H9 (cell line): ENCODE data around the gene DIS3L2. TPM values are rescaled to one million over a fixed set of nuclear protein-coding genes. Genes with fewer than 3 reads are reported as not detected.

ENCODE experiments used
- DNase-seq: peaks from one replicate; pipeline ENCODE4 v3.0.0-alpha.2; 2017
- H2AFZ ChIP-seq: one replicate; pipeline ENCODE4 v1.6.1; 2013; ENCODE audit warnings: mild to moderate bottlenecking, low read length, control low read depth, moderate library complexity
- H2AK5ac ChIP-seq: 2 replicates; pipeline ENCODE4 v1.6.1; 2013; ENCODE audit warnings: low read length, control low read depth, mixed read lengths; ENCODE audit not compliant: insufficient read length
- H2BK120ac ChIP-seq: one replicate; pipeline ENCODE4 v1.6.1; 2013; ENCODE audit warnings: low read depth, mild to moderate bottlenecking, low read length, control low read depth, inconsistent platforms; ENCODE audit not compliant: poor library complexity, severe bottlenecking
- H2BK12ac ChIP-seq: 2 replicates; pipeline ENCODE4 v1.6.1; 2013; ENCODE audit warnings: low read length, control low read depth, mixed read lengths, low read depth; ENCODE audit not compliant: insufficient read length
- H2BK15ac ChIP-seq: 2 replicates; pipeline ENCODE4 v1.6.1; 2013; ENCODE audit warnings: low read depth, low read length, control low read depth
- H2BK20ac ChIP-seq: one replicate; pipeline ENCODE4 v1.6.1; 2013; ENCODE audit warnings: low read depth, mild to moderate bottlenecking, low read length, control low read depth, inconsistent platforms; ENCODE audit not compliant: poor library complexity, severe bottlenecking
- H2BK5ac ChIP-seq: 2 replicates; pipeline ENCODE4 v1.6.1; 2013; ENCODE audit warnings: low read length, control low read depth, mixed read lengths; ENCODE audit not compliant: insufficient read length
- H3K14ac ChIP-seq: 2 replicates; pipeline ENCODE4 v1.6.1; 2013; ENCODE audit warnings: low read length, control low read depth; ENCODE audit not compliant: insufficient read depth
- H3K18ac ChIP-seq: 2 replicates; pipeline ENCODE4 v1.6.1; 2013; ENCODE audit warnings: low read depth, mild to moderate bottlenecking, mixed read lengths, low read length, control low read depth; ENCODE audit not compliant: insufficient read length
- H3K23ac ChIP-seq: 2 replicates; pipeline ENCODE4 v1.6.1; 2013; ENCODE audit warnings: low read length, control low read depth, mixed read lengths, low read depth; ENCODE audit not compliant: insufficient read length
- H3K23me2 ChIP-seq: 2 replicates; pipeline ENCODE4 v1.6.1; 2013; ENCODE audit warnings: low read depth, mild to moderate bottlenecking, mixed read lengths, low read length, control low read depth; ENCODE audit not compliant: insufficient read length, poor library complexity, severe bottlenecking
- H3K27ac ChIP-seq: 2 replicates; pipeline ENCODE4 v1.5.1; 2013; ENCODE audit warnings: low read length, control low read depth, mixed read lengths, low read depth; ENCODE audit not compliant: insufficient read length
- H3K27me3 ChIP-seq: 2 replicates; pipeline ENCODE4 v1.6.1; 2013; ENCODE audit warnings: low read length, control low read depth, inconsistent platforms; ENCODE audit not compliant: insufficient read depth
- H3K4ac ChIP-seq: 2 replicates; pipeline ENCODE4 v1.6.1; 2013; ENCODE audit warnings: low read depth, mild to moderate bottlenecking, control low read depth, inconsistent platforms, low read length, moderate library complexity
- H3K4me1 ChIP-seq: 2 replicates; pipeline ENCODE4 v1.6.1; 2013; ENCODE audit warnings: low read length, control low read depth, inconsistent platforms; ENCODE audit not compliant: insufficient read depth
- H3K4me2 ChIP-seq: 2 replicates; pipeline ENCODE4 v1.6.1; 2013; ENCODE audit warnings: low read length, control low read depth, mixed read lengths; ENCODE audit not compliant: insufficient read length, insufficient read depth
- H3K56ac ChIP-seq: 2 replicates; pipeline ENCODE4 v1.6.1; 2013; ENCODE audit warnings: low read depth, mild to moderate bottlenecking, mixed read lengths, low read length, control low read depth; ENCODE audit not compliant: insufficient read length
- H3K79me1 ChIP-seq: 2 replicates; pipeline ENCODE4 v1.6.1; 2013; ENCODE audit warnings: low read depth, mild to moderate bottlenecking, moderate library complexity, low read length, control low read depth, inconsistent platforms; ENCODE audit not compliant: insufficient read depth, poor library complexity, severe bottlenecking
- H3K79me2 ChIP-seq: 2 replicates; pipeline ENCODE4 v1.6.1; 2013; ENCODE audit warnings: low read length, control low read depth, inconsistent platforms; ENCODE audit not compliant: insufficient read depth
- H3K9ac ChIP-seq: 2 replicates; pipeline ENCODE4 v1.6.1; 2013; ENCODE audit warnings: low read length, control low read depth, mixed read lengths; ENCODE audit not compliant: insufficient read length; ENCODE audit errors: extremely low read depth
- H3K9me3 ChIP-seq: one replicate; pipeline ENCODE4 v1.6.1; 2013; ENCODE audit warnings: low read depth, low read length, inconsistent platforms; ENCODE audit not compliant: control insufficient read depth
- H3T11ph ChIP-seq: one replicate; pipeline ENCODE4 v1.6.1; 2013; ENCODE audit warnings: mild to moderate bottlenecking, low read length, control low read depth, inconsistent platforms
- H4K20me1 ChIP-seq: one replicate; pipeline ENCODE4 v1.6.1; 2013; ENCODE audit not compliant: control insufficient read depth, insufficient read length, insufficient read depth
- H4K5ac ChIP-seq: 2 replicates; pipeline ENCODE4 v1.6.1; 2013; ENCODE audit warnings: low read depth, mild to moderate bottlenecking, mixed read lengths, low read length, control low read depth; ENCODE audit not compliant: insufficient read length
- H4K8ac ChIP-seq: replicated peaks from 2 replicates; pipeline ENCODE4 v1.6.1; 2013; ENCODE audit warnings: low read length, control low read depth, mixed read lengths, low read depth; ENCODE audit not compliant: insufficient read length
- H4K91ac ChIP-seq: 2 replicates; pipeline ENCODE4 v1.6.1; 2013; ENCODE audit warnings: low read depth, mild to moderate bottlenecking, moderate library complexity, mixed read lengths, low read length, control low read depth; ENCODE audit not compliant: insufficient read length
- H3K27ac Mint-ChIP-seq, 3 experiments: 2 replicates in 2 of 3; 3 replicates in 1 of 3; pipeline ENCODE4 v1.8.0; 2020 to 2021; ENCODE audit warnings: mixed read lengths in 3 of 3, mild to moderate bottlenecking in 1 of 3, moderate library complexity in 1 of 3
- H3K27me3 Mint-ChIP-seq: 2 replicates; pipeline ENCODE4 v1.8.0; 2021; ENCODE audit warnings: low read depth, mild to moderate bottlenecking, moderate library complexity, mixed read lengths
- H3K36me3 Mint-ChIP-seq, 3 experiments: 2 replicates in 2 of 3; 3 replicates in 1 of 3; pipeline ENCODE4 v1.8.0; 2020 to 2021; ENCODE audit warnings: low read depth in 3 of 3, mixed read lengths in 3 of 3; ENCODE audit not compliant: insufficient read depth in 1 of 3
- H3K4me1 Mint-ChIP-seq, 2 experiments: 2 replicates each; pipeline ENCODE4 v1.8.0; 2020; ENCODE audit warnings: mixed read lengths in 2 of 2
- H3K4me3 Mint-ChIP-seq, 2 experiments: 2 replicates in 1 of 2; 3 replicates in 1 of 2; pipeline ENCODE4 v1.8.0; 2020 to 2021; ENCODE audit warnings: mild to moderate bottlenecking in 2 of 2, mixed read lengths in 2 of 2, moderate library complexity in 1 of 2
- H3K9me3 Mint-ChIP-seq, 2 experiments: 2 replicates in 1 of 2; 3 replicates in 1 of 2; pipeline ENCODE4 v1.8.0; 2020; ENCODE audit warnings: mild to moderate bottlenecking in 2 of 2, mixed read lengths in 2 of 2, moderate library complexity in 1 of 2
- CTCF ChIP-seq: fragments of 200-600 bp; sonication (generic); conservative IDR thresholded peaks from 3 replicates; pipeline ENCODE4 v1.8.0; 2021; ENCODE audit warnings: antibody characterized with exemption, mild to moderate bottlenecking
- WGBS: extraction: QIAGEN DNeasy Blood & Tissue Kit; methylation state at CpG from one replicate; pipeline ENCODE4 v1.1.7; 2013; ENCODE audit warnings: missing lambda C conversion rate, low lambda C conversion rate, mixed read lengths; ENCODE audit not compliant: insufficient read length; ENCODE audit errors: extremely low coverage; 5-methylcytosine and 5-hydroxymethylcytosine counted together
- total RNA-seq: library from RNA; stranded (reverse); gene quantifications from 2 replicates; pipeline ENCODE4 v1.2.1, GENCODE V29; 2021

DIS3L2 gene
- total RNA-seq, 1 experiment from 2014 or later = 28.1 TPM

- TF ChIP-seq CTCF = no peak
- no peaks in the 10 kb centered on the region for H3K79me2 ChIP-seq
- Mint-ChIP-seq H3K27ac (peak overlapping the region in 1 of 3 experiments; percentile 7; a peak in 1 of 7 replicates), H3K4me3 (no peak overlapping the region), H3K27me3 (no peaks in the 10 kb centered on the region), H3K9me3 (no peaks in the 10 kb centered on the region; a peak in 1 of 5 replicates), H3K4me1 (no peaks in the 10 kb centered on the region), H3K36me3 (peaks cover 0 to 3% (median 1%) of the 10 kb centered on the region in 3 experiments; a peak in 3 of 7 replicates)
- no peak overlapping the region for H2BK20ac ChIP-seq
- H2BK12ac ChIP-seq = no peak overlapping the region
- no peak overlapping the region for H2BK15ac ChIP-seq
- H3K23me2 ChIP-seq = no peaks in the 10 kb centered on the region
- H2BK5ac ChIP-seq = no peak overlapping the region
- no peaks in the 10 kb centered on the region for H4K20me1 ChIP-seq
- H3K27ac ChIP-seq = no peak overlapping the region
- WGBS = no CpG with 5 or more reads among the region's 4 CpGs
- H3K4me2 ChIP-seq = no peak overlapping the region
- no peak overlapping the region for H3K18ac ChIP-seq
- H3K14ac ChIP-seq = no peak overlapping the region
- no peaks in the 10 kb centered on the region for H3K79me1 ChIP-seq
- H4K8ac ChIP-seq = no peak overlapping the region
- H4K5ac ChIP-seq = no peak overlapping the region
- no peak for DNase-seq
- H2BK120ac ChIP-seq = no peak overlapping the region
- H3K9me3 ChIP-seq = no peaks in the 10 kb centered on the region
- no peak overlapping the region for H2AK5ac ChIP-seq
- H2AFZ ChIP-seq = no peak overlapping the region
- H3T11ph ChIP-seq = no peak overlapping the region
- no peaks in the 10 kb centered on the region for H3K4me1 ChIP-seq
- H3K27me3 ChIP-seq = no peaks in the 10 kb centered on the region
- no peak overlapping the region for H4K91ac ChIP-seq
- H3K23ac ChIP-seq = no peak overlapping the region
- H3K56ac ChIP-seq = no peak overlapping the region
- H3K4ac ChIP-seq = no peak overlapping the region
- no peak overlapping the region for H3K9ac ChIP-seq
Observed at GRCh38 chr2:232061265-232061664, 99.8 kb downstream of the DIS3L2 start.
